ENCODE results near the gene C6orf132. TPM values are rescaled to one million over a fixed set of nuclear protein-coding genes. Genes with fewer than 3 reads are reported as not detected.

C6orf132 gene, protein sequence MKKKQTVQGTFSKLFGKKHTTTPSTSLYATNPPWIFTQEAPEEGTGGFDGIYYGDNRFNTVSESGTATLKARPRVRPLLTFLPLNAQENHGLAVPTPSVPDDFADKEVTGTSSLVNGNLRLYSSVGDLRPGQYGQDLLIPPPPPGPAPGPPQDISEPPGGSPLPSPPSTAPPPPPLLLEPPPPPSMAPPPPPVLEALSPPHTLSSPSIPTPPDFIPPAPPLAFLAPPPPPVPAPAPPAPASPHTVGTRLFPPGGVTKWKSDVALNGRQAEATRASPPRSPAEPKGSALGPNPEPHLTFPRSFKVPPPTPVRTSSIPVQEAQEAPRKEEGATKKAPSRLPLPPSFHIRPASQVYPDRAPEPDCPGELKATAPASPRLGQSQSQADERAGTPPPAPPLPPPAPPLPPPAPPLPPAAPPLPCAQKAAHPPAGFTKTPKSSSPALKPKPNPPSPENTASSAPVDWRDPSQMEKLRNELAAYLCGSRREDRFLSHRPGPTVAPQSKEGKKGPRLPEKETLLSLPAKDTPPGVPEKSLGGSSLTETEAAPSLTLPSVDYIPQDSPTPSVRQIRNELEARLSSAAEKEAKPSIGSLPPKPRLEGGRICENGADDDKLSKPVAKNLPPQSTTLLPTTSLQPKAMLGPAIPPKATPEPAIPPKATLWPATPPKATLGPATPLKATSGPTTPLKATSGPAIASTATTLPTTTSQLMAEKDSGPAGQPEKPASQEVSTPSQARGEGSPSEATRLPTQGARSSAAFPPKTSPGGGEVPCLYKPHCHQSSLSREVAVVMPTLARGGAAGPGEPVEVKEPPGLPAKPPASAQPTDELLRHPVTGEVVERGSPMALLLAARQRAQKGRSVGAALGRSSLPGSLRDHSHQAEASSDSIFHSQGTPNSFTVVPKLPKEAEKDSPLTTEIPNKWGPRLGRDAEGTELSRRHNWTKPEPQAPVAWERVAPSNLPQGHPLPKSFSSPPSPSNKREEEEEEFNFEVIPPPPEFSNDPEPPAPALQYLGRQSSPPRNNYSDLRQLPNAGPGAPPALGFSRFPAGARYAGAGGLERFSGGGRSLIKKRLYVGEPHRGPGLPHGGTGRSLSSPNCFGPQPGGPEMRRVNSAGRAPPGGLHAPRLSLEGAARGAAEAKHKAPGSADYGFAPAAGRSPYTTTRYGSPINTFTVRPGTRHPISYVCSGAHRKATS
- 4.5 and 5.5 TPM in 2 replicates for total RNA-seq

DNA sequence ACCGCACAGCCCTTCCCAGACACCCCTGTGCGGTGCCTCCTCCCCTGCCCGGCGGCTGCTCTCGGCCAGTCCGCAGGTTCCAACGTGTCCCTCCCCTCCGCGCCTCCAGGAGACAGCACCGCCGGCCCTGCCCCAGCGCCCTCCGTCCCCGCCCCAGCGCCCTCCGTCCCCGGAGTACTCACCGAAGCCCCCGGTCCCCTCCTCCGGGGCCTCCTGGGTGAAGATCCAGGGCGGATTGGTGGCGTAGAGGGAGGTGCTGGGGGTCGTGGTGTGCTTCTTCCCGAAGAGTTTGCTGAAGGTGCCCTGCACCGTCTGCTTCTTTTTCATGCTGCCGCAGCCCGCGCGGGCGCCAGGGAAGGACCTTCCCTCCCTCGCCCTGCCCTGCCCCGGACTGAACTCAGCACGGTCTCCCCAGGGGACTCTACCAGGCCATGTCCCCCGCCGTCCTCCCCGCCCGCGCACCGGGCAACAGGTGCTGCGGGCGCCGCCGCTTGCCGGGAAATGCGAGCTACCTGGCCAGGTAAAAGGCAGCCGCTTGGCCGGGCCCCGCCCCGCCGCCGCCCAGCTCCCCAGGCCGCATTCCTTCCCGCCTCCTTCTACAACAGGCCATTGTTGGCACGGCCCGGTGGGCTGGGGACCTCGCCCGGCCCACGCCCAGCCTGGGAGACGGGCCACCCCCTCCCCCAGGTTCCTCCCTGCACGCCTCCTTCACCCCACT, at the start of gene C6orf132:
Gene C6orf132 (minus strand): TSS at position 503 of the 718 bp plus-strand sequence. CDS start 176 bp downstream, at position 327.

DNA sequence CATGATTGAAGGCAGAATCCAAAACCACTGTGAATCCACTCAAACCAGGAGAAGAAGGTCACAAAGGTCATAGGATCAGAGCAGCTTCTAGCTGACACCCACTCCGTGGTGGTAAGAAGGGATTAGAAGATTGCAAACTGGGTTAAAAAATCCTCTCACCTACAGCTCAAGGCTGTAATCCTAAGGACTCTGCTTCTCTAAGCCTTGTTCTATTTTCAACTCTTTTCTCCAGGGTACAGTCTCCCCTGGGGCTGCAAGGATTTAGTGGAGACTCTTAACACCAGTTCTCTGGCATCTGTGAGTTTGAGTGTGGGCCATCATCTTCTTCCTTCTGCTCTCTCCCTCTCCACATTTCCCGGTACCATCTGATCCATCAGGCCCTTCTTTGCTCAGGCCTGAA, 30.7 kb upstream of the C6orf132 start, which contains the start of gene GUCA1A:
Gene GUCA1A (plus strand): TSS at position 264 of the 400 bp plus-strand sequence. CDS start 250 bp downstream, outside the sequence.

Other genes starting within 250 kb of the C6orf132 start
- gene USP49, start 247.2 kb downstream of the C6orf132 start, total RNA-seq, result 2.0 and 2.2 TPM in 2 replicates
- 17.6 and 20.5 TPM in 2 replicates for gene MED20, start 221.5 kb downstream of the C6orf132 start, total RNA-seq
- gene BYSL, start 221.1 kb downstream of the C6orf132 start, total RNA-seq, result 24.6 and 28.9 TPM in 2 replicates
- 38.6 and 50.2 TPM in 2 replicates for gene CCND3, start 200.8 kb downstream of the C6orf132 start, total RNA-seq
- gene TAF8, start 92.1 kb downstream of the C6orf132 start, total RNA-seq, result 20.2 and 20.9 TPM in 2 replicates
- not detected in 2 replicates for gene GUCA1A, start 30.7 kb upstream of the C6orf132 start, total RNA-seq
- gene GUCA1B, start 52.3 kb upstream of the C6orf132 start, total RNA-seq, result 0.20 and 0.73 TPM in 2 replicates
- gene MRPS10, start 75.2 kb upstream of the C6orf132 start, total RNA-seq, result 39.7 and 64.1 TPM in 2 replicates